H9 (cell line): Measurements from ENCODE around the gene NUDT14. TPM values are rescaled to one million over a fixed set of nuclear protein-coding genes. Genes with fewer than 3 reads are reported as not detected.

ENCODE experiments used
- DNase-seq: peaks from one replicate; pipeline ENCODE4 v3.0.0-alpha.2; 2017
- H2AFZ ChIP-seq: one replicate; pipeline ENCODE4 v1.6.1; 2013; ENCODE audit warnings: mild to moderate bottlenecking, low read length, control low read depth, moderate library complexity
- H2AK5ac ChIP-seq: 2 replicates; pipeline ENCODE4 v1.6.1; 2013; ENCODE audit warnings: low read length, control low read depth, mixed read lengths; ENCODE audit not compliant: insufficient read length
- H2BK120ac ChIP-seq: one replicate; pipeline ENCODE4 v1.6.1; 2013; ENCODE audit warnings: low read depth, mild to moderate bottlenecking, low read length, control low read depth, inconsistent platforms; ENCODE audit not compliant: poor library complexity, severe bottlenecking
- H2BK12ac ChIP-seq: 2 replicates; pipeline ENCODE4 v1.6.1; 2013; ENCODE audit warnings: low read length, control low read depth, mixed read lengths, low read depth; ENCODE audit not compliant: insufficient read length
- H2BK15ac ChIP-seq: 2 replicates; pipeline ENCODE4 v1.6.1; 2013; ENCODE audit warnings: low read depth, low read length, control low read depth
- H2BK20ac ChIP-seq: one replicate; pipeline ENCODE4 v1.6.1; 2013; ENCODE audit warnings: low read depth, mild to moderate bottlenecking, low read length, control low read depth, inconsistent platforms; ENCODE audit not compliant: poor library complexity, severe bottlenecking
- H2BK5ac ChIP-seq: 2 replicates; pipeline ENCODE4 v1.6.1; 2013; ENCODE audit warnings: low read length, control low read depth, mixed read lengths; ENCODE audit not compliant: insufficient read length
- H3K14ac ChIP-seq: 2 replicates; pipeline ENCODE4 v1.6.1; 2013; ENCODE audit warnings: low read length, control low read depth; ENCODE audit not compliant: insufficient read depth
- H3K18ac ChIP-seq: 2 replicates; pipeline ENCODE4 v1.6.1; 2013; ENCODE audit warnings: low read depth, mild to moderate bottlenecking, mixed read lengths, low read length, control low read depth; ENCODE audit not compliant: insufficient read length
- H3K23ac ChIP-seq: 2 replicates; pipeline ENCODE4 v1.6.1; 2013; ENCODE audit warnings: low read length, control low read depth, mixed read lengths, low read depth; ENCODE audit not compliant: insufficient read length
- H3K23me2 ChIP-seq: 2 replicates; pipeline ENCODE4 v1.6.1; 2013; ENCODE audit warnings: low read depth, mild to moderate bottlenecking, mixed read lengths, low read length, control low read depth; ENCODE audit not compliant: insufficient read length, poor library complexity, severe bottlenecking
- H3K27ac ChIP-seq: 2 replicates; pipeline ENCODE4 v1.5.1; 2013; ENCODE audit warnings: low read length, control low read depth, mixed read lengths, low read depth; ENCODE audit not compliant: insufficient read length
- H3K27me3 ChIP-seq: 2 replicates; pipeline ENCODE4 v1.6.1; 2013; ENCODE audit warnings: low read length, control low read depth, inconsistent platforms; ENCODE audit not compliant: insufficient read depth
- H3K4ac ChIP-seq: 2 replicates; pipeline ENCODE4 v1.6.1; 2013; ENCODE audit warnings: low read depth, mild to moderate bottlenecking, control low read depth, inconsistent platforms, low read length, moderate library complexity
- H3K4me1 ChIP-seq: 2 replicates; pipeline ENCODE4 v1.6.1; 2013; ENCODE audit warnings: low read length, control low read depth, inconsistent platforms; ENCODE audit not compliant: insufficient read depth
- H3K4me2 ChIP-seq: 2 replicates; pipeline ENCODE4 v1.6.1; 2013; ENCODE audit warnings: low read length, control low read depth, mixed read lengths; ENCODE audit not compliant: insufficient read length, insufficient read depth
- H3K56ac ChIP-seq: 2 replicates; pipeline ENCODE4 v1.6.1; 2013; ENCODE audit warnings: low read depth, mild to moderate bottlenecking, mixed read lengths, low read length, control low read depth; ENCODE audit not compliant: insufficient read length
- H3K79me1 ChIP-seq: 2 replicates; pipeline ENCODE4 v1.6.1; 2013; ENCODE audit warnings: low read depth, mild to moderate bottlenecking, moderate library complexity, low read length, control low read depth, inconsistent platforms; ENCODE audit not compliant: insufficient read depth, poor library complexity, severe bottlenecking
- H3K79me2 ChIP-seq: 2 replicates; pipeline ENCODE4 v1.6.1; 2013; ENCODE audit warnings: low read length, control low read depth, inconsistent platforms; ENCODE audit not compliant: insufficient read depth
- H3K9ac ChIP-seq: 2 replicates; pipeline ENCODE4 v1.6.1; 2013; ENCODE audit warnings: low read length, control low read depth, mixed read lengths; ENCODE audit not compliant: insufficient read length; ENCODE audit errors: extremely low read depth
- H3K9me3 ChIP-seq: one replicate; pipeline ENCODE4 v1.6.1; 2013; ENCODE audit warnings: low read depth, low read length, inconsistent platforms; ENCODE audit not compliant: control insufficient read depth
- H3T11ph ChIP-seq: one replicate; pipeline ENCODE4 v1.6.1; 2013; ENCODE audit warnings: mild to moderate bottlenecking, low read length, control low read depth, inconsistent platforms
- H4K20me1 ChIP-seq: one replicate; pipeline ENCODE4 v1.6.1; 2013; ENCODE audit not compliant: control insufficient read depth, insufficient read length, insufficient read depth
- H4K5ac ChIP-seq: 2 replicates; pipeline ENCODE4 v1.6.1; 2013; ENCODE audit warnings: low read depth, mild to moderate bottlenecking, mixed read lengths, low read length, control low read depth; ENCODE audit not compliant: insufficient read length
- H4K8ac ChIP-seq: replicated peaks from 2 replicates; pipeline ENCODE4 v1.6.1; 2013; ENCODE audit warnings: low read length, control low read depth, mixed read lengths, low read depth; ENCODE audit not compliant: insufficient read length
- H4K91ac ChIP-seq: 2 replicates; pipeline ENCODE4 v1.6.1; 2013; ENCODE audit warnings: low read depth, mild to moderate bottlenecking, moderate library complexity, mixed read lengths, low read length, control low read depth; ENCODE audit not compliant: insufficient read length
- H3K27ac Mint-ChIP-seq, 3 experiments: 2 replicates in 2 of 3; 3 replicates in 1 of 3; pipeline ENCODE4 v1.8.0; 2020 to 2021; ENCODE audit warnings: mixed read lengths in 3 of 3, mild to moderate bottlenecking in 1 of 3, moderate library complexity in 1 of 3
- H3K27me3 Mint-ChIP-seq: 2 replicates; pipeline ENCODE4 v1.8.0; 2021; ENCODE audit warnings: low read depth, mild to moderate bottlenecking, moderate library complexity, mixed read lengths
- H3K36me3 Mint-ChIP-seq, 3 experiments: 2 replicates in 2 of 3; 3 replicates in 1 of 3; pipeline ENCODE4 v1.8.0; 2020 to 2021; ENCODE audit warnings: low read depth in 3 of 3, mixed read lengths in 3 of 3; ENCODE audit not compliant: insufficient read depth in 1 of 3
- H3K4me1 Mint-ChIP-seq, 2 experiments: 2 replicates each; pipeline ENCODE4 v1.8.0; 2020; ENCODE audit warnings: mixed read lengths in 2 of 2
- H3K4me3 Mint-ChIP-seq, 2 experiments: 2 replicates in 1 of 2; 3 replicates in 1 of 2; pipeline ENCODE4 v1.8.0; 2020 to 2021; ENCODE audit warnings: mild to moderate bottlenecking in 2 of 2, mixed read lengths in 2 of 2, moderate library complexity in 1 of 2
- H3K9me3 Mint-ChIP-seq, 2 experiments: 2 replicates in 1 of 2; 3 replicates in 1 of 2; pipeline ENCODE4 v1.8.0; 2020; ENCODE audit warnings: mild to moderate bottlenecking in 2 of 2, mixed read lengths in 2 of 2, moderate library complexity in 1 of 2
- WGBS: extraction: QIAGEN DNeasy Blood & Tissue Kit; methylation state at CpG from one replicate; pipeline ENCODE4 v1.1.7; 2013; ENCODE audit warnings: missing lambda C conversion rate, low lambda C conversion rate, mixed read lengths; ENCODE audit not compliant: insufficient read length; ENCODE audit errors: extremely low coverage; 5-methylcytosine and 5-hydroxymethylcytosine counted together
- total RNA-seq: library from RNA; stranded (reverse); gene quantifications from 2 replicates; pipeline ENCODE4 v1.2.1, GENCODE V29; 2021
- TF ChIP-seq, protein P1 (sequence below): fragments of 200-600 bp; sonication (generic); conservative IDR thresholded peaks from 3 replicates; pipeline ENCODE4 v1.8.0; 2021; ENCODE audit warnings: antibody characterized with exemption, mild to moderate bottlenecking

The NUDT14 gene
- total RNA-seq, 1 experiment from 2014 or later = 41.1 TPM

DNA sequence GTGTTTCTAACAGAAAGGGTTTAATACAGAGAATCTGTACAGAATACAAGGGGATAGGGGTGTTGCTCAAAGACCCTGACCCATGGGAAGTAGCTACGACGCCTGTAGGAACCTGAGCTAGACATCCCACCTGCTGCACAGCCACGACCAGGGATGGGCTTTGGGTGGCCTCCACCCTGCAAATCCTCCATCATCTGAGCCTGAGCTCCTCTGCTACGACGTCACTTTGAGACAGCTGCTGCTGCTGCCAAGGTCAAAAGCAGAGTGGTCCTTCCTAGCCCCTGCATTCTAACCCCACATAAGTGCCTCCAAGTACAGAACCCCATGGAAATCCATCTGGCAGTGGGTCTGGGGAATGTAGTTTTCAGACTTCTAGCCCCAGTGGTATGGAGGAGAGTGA is 56.3 kb downstream of the NUDT14 start:
- no peaks in the 10 kb centered on the region for H3K79me2 ChIP-seq
- H4K8ac ChIP-seq = no peak overlapping the region
- TF ChIP-seq, protein P1, sequence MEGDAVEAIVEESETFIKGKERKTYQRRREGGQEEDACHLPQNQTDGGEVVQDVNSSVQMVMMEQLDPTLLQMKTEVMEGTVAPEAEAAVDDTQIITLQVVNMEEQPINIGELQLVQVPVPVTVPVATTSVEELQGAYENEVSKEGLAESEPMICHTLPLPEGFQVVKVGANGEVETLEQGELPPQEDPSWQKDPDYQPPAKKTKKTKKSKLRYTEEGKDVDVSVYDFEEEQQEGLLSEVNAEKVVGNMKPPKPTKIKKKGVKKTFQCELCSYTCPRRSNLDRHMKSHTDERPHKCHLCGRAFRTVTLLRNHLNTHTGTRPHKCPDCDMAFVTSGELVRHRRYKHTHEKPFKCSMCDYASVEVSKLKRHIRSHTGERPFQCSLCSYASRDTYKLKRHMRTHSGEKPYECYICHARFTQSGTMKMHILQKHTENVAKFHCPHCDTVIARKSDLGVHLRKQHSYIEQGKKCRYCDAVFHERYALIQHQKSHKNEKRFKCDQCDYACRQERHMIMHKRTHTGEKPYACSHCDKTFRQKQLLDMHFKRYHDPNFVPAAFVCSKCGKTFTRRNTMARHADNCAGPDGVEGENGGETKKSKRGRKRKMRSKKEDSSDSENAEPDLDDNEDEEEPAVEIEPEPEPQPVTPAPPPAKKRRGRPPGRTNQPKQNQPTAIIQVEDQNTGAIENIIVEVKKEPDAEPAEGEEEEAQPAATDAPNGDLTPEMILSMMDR = no peak
- Mint-ChIP-seq H3K36me3 (peaks cover 0 to 6% (median 0%) of the 10 kb centered on the region in 3 experiments; a peak in 3 of 7 replicates), H3K4me1 (peaks cover 0 to 10% of the 10 kb centered on the region in 2 experiments; a peak in 2 of 4 replicates), H3K27me3 (peaks cover 65% of the 10 kb centered on the region), H3K4me3 (no peak overlapping the region), H3K9me3 (peaks cover 19 to 26% of the 10 kb centered on the region in 2 experiments), H3K27ac (no peak overlapping the region)
- H3K18ac ChIP-seq = no peak overlapping the region
- no peak overlapping the region for H2AK5ac ChIP-seq
- H3K27ac ChIP-seq = no peak overlapping the region
- no peaks in the 10 kb centered on the region for H4K20me1 ChIP-seq
- no peak for DNase-seq
- WGBS = no CpG with 5 or more reads among the region's 5 CpGs
- no peaks in the 10 kb centered on the region for H3K4me1 ChIP-seq
- peaks cover 16% of the 10 kb centered on the region for H3K9me3 ChIP-seq
- H2AFZ ChIP-seq = no peak overlapping the region
- no peak overlapping the region for H2BK120ac ChIP-seq
- no peak overlapping the region for H2BK12ac ChIP-seq
- H3K4ac ChIP-seq = no peak overlapping the region
- no peak overlapping the region for H3K4me2 ChIP-seq
- no peak overlapping the region for H2BK5ac ChIP-seq
- H3K56ac ChIP-seq = no peak overlapping the region
- H3K14ac ChIP-seq = no peak overlapping the region
- H2BK15ac ChIP-seq = no peak overlapping the region
- H2BK20ac ChIP-seq = no peak overlapping the region
- no peaks in the 10 kb centered on the region for H3K27me3 ChIP-seq
- H3T11ph ChIP-seq = no peak overlapping the region
- H3K9ac ChIP-seq = no peak overlapping the region
- H3K23me2 ChIP-seq = no peaks in the 10 kb centered on the region
- no peak overlapping the region for H3K23ac ChIP-seq
- H4K91ac ChIP-seq = no peak overlapping the region
- H4K5ac ChIP-seq = no peak overlapping the region
- H3K79me1 ChIP-seq = no peaks in the 10 kb centered on the region
